Measurements from ENCODE around the gene NXPH1. TPM values are rescaled to one million over a fixed set of nuclear protein-coding genes. Genes with fewer than 3 reads are reported as not detected.

Gene NXPH1
- polyA plus RNA-seq, 1 donor from 2014 or later = 15.9 TPM

- H3K36me3 ChIP-seq (ENCODE audit: insufficient read depth, low read length) = no peaks in the 10 kb centered on the region
- no peaks in the 10 kb centered on the region for H3K9me3 ChIP-seq (ENCODE audit: low read length)
- no peak overlapping the region for H3K9ac ChIP-seq (ENCODE audit: low read length)
- H3K27ac ChIP-seq (ENCODE audit: low read length) = no peak overlapping the region
- H3K4me3 ChIP-seq (ENCODE audit: low read length) = no peak overlapping the region
- no peaks in the 10 kb centered on the region for H4K20me1 ChIP-seq (ENCODE audit: insufficient read depth)
- H3K9me2 ChIP-seq (ENCODE audit: insufficient read depth, low read length) = no peaks in the 10 kb centered on the region
- no peaks in the 10 kb centered on the region for H3K79me2 ChIP-seq (replicated peaks; ENCODE audit: insufficient read depth, low read length)
- no peak for TF ChIP-seq POLR2AphosphoS5 (IDR thresholded peaks at IDR 0.05)
- TF ChIP-seq EP300 (conservative IDR thresholded peaks at IDR 0.05; ENCODE audit: poor library complexity, severe bottlenecking) = no peak
- no peak for TF ChIP-seq SMC3 (conservative IDR thresholded peaks at IDR 0.05; ENCODE audit: poor library complexity)
- no peak for TF ChIP-seq REST (IDR thresholded peaks at IDR 0.05; ENCODE audit: borderline replicate concordance)
- no peak for TF ChIP-seq EZH2 (IDR thresholded peaks at IDR 0.05; ENCODE audit: borderline replicate concordance, insufficient read depth, low read length, poor library complexity, severe bottlenecking)
- no peak for TF ChIP-seq TAF1 (IDR thresholded peaks at IDR 0.05; ENCODE audit: low read depth)
- no peak for TF ChIP-seq CTCF (IDR thresholded peaks at IDR 0.05; ENCODE audit: poor library complexity, severe bottlenecking)
- TF ChIP-seq MXI1 (conservative IDR thresholded peaks at IDR 0.05; ENCODE audit: poor library complexity, severe bottlenecking) = no peak
- TF ChIP-seq RAD21 (conservative IDR thresholded peaks at IDR 0.05) = no peak
- no peak overlapping the region for H3K4me2 ChIP-seq (ENCODE audit: low read length)
- no peaks in the 10 kb centered on the region for H3K27me3 ChIP-seq (ENCODE audit: insufficient read depth, low read depth, low read length)
- H3F3A ChIP-seq (ENCODE audit: insufficient read depth, low read length, poor library complexity, severe bottlenecking) = no peaks in the 10 kb centered on the region
- H2AFZ ChIP-seq (ENCODE audit: low read depth, low read length) = no peak overlapping the region
Observed at GRCh38 chr7:8396294-8396693, 37.1 kb upstream of the NXPH1 start.

- Histone ChIP-seq H3K27me3 (ENCODE audit: insufficient read depth, low read depth, low read length) (no peaks in the 10 kb centered on the region), H3F3A (ENCODE audit: insufficient read depth, low read length, poor library complexity, severe bottlenecking) (no peaks in the 10 kb centered on the region), H2AFZ (ENCODE audit: low read depth, low read length) (no peak overlapping the region), H4K20me1 (ENCODE audit: insufficient read depth) (no peaks in the 10 kb centered on the region), H3K4me3 (ENCODE audit: low read length) (no peak overlapping the region), H3K27ac (ENCODE audit: low read length) (no peak overlapping the region), H3K4me2 (ENCODE audit: low read length) (no peak overlapping the region), H3K9ac (ENCODE audit: low read length) (no peak overlapping the region), H3K9me2 (ENCODE audit: insufficient read depth, low read length) (no peaks in the 10 kb centered on the region), H3K79me2 (replicated peaks; ENCODE audit: insufficient read depth, low read length) (no peaks in the 10 kb centered on the region), H3K9me3 (ENCODE audit: low read length) (no peaks in the 10 kb centered on the region), H3K36me3 (ENCODE audit: insufficient read depth, low read length) (no peaks in the 10 kb centered on the region)
- TF ChIP-seq EP300 (conservative IDR thresholded peaks at IDR 0.05; ENCODE audit: poor library complexity, severe bottlenecking) (no peak), TAF1 (IDR thresholded peaks at IDR 0.05; ENCODE audit: low read depth) (no peak), REST (IDR thresholded peaks at IDR 0.05; ENCODE audit: borderline replicate concordance) (no peak), CTCF (IDR thresholded peaks at IDR 0.05; ENCODE audit: poor library complexity, severe bottlenecking) (no peak), MXI1 (conservative IDR thresholded peaks at IDR 0.05; ENCODE audit: poor library complexity, severe bottlenecking) (no peak), EZH2 (IDR thresholded peaks at IDR 0.05; ENCODE audit: borderline replicate concordance, insufficient read depth, low read length, poor library complexity, severe bottlenecking) (no peak), POLR2AphosphoS5 (IDR thresholded peaks at IDR 0.05) (no peak), RAD21 (conservative IDR thresholded peaks at IDR 0.05) (no peak), SMC3 (conservative IDR thresholded peaks at IDR 0.05; ENCODE audit: poor library complexity) (no peak)
Observed at GRCh38 chr7:8408871-8409270, 24.5 kb upstream of the NXPH1 start.

Data from neural cell (in vitro differentiated cells).